Endodermal cell (in vitro differentiated cells): ENCODE data around the gene TAOK1. TPM values are rescaled to one million over a fixed set of nuclear protein-coding genes. Genes with fewer than 3 reads are reported as not detected.

Experiments
- DNase-seq: peaks from one replicate; pipeline ENCODE4 v3.0.0-alpha.2; 2017
- H3K27ac ChIP-seq: 2 replicates; pipeline ENCODE4 v1.5.1; 2013; ENCODE audit warnings: mild to moderate bottlenecking, low read depth, low read length, moderate library complexity
- H3K27me3 ChIP-seq: 2 replicates; pipeline ENCODE4 v1.6.1; 2013; ENCODE audit warnings: mild to moderate bottlenecking, low read length, moderate library complexity; ENCODE audit not compliant: insufficient read depth, control insufficient read depth, poor library complexity, severe bottlenecking
- H3K36me3 ChIP-seq: 2 replicates; pipeline ENCODE4 v1.7.0; 2013; ENCODE audit warnings: mild to moderate bottlenecking, low read length, moderate library complexity; ENCODE audit not compliant: control insufficient read depth, insufficient read depth
- H3K4me1 ChIP-seq: one replicate; pipeline ENCODE4 v1.7.0; 2013; ENCODE audit warnings: low read length; ENCODE audit not compliant: control insufficient read depth, insufficient read depth
- H3K4me3 ChIP-seq: 2 replicates; pipeline ENCODE4 v1.5.1; 2013; ENCODE audit warnings: mild to moderate bottlenecking, low read length, moderate library complexity
- H3K9ac ChIP-seq: 2 replicates; pipeline ENCODE4 v1.6.1; 2013; ENCODE audit warnings: mild to moderate bottlenecking, low read length, moderate library complexity; ENCODE audit not compliant: poor library complexity, severe bottlenecking; ENCODE audit errors: extremely low read depth
- H3K9me3 ChIP-seq: 2 replicates; pipeline ENCODE4 v1.6.1; 2013; ENCODE audit warnings: mild to moderate bottlenecking, low read length, moderate library complexity; ENCODE audit not compliant: control insufficient read depth
- H3K27ac Mint-ChIP-seq: 2 replicates; pipeline ENCODE4 v1.8.0; 2020; ENCODE audit warnings: mixed read lengths
- H3K27me3 Mint-ChIP-seq: 2 replicates; pipeline ENCODE4 v1.8.0; 2021; ENCODE audit warnings: mild to moderate bottlenecking, mixed read lengths; ENCODE audit not compliant: insufficient read depth
- H3K36me3 Mint-ChIP-seq: 2 replicates; pipeline ENCODE4 v1.8.0; 2020; ENCODE audit warnings: low read depth, mixed read lengths
- H3K4me1 Mint-ChIP-seq: 2 replicates; pipeline ENCODE4 v1.8.0; 2020; ENCODE audit warnings: mixed read lengths
- H3K4me3 Mint-ChIP-seq: 2 replicates; pipeline ENCODE4 v1.8.0; 2020; ENCODE audit warnings: mild to moderate bottlenecking, moderate library complexity, mixed read lengths
- H3K9me3 Mint-ChIP-seq: 2 replicates; pipeline ENCODE4 v1.8.0; 2020; ENCODE audit warnings: mild to moderate bottlenecking, mixed read lengths
- CTCF ChIP-seq: fragments of 200-600 bp; sonication (generic); conservative IDR thresholded peaks from 2 replicates; pipeline ENCODE4 v1.5.0; 2021; ENCODE audit warnings: antibody characterized with exemption, mild to moderate bottlenecking
- WGBS, 2 experiments: methylation state at CpG; one replicate each; pipeline versions ENCODE4 v1.1.5 to v1.1.7; 2013; ENCODE audit warnings: missing lambda C conversion rate in 2 of 2, mixed read lengths in 1 of 2; ENCODE audit not compliant: insufficient coverage in 1 of 2, insufficient read length in 1 of 2; 5-methylcytosine and 5-hydroxymethylcytosine counted together
- total RNA-seq, 2 donors: library from RNA; stranded (reverse); fragmentation: NEBNext Ultra II Directional in 1 of 2; extraction: Animal tissue kit (Norgen Biotek cat#: 25700) in 1 of 2; gene quantifications; 2 replicates in 1 of 2; 3 replicates in 1 of 2; pipeline ENCODE4 v1.2.1, GENCODE V29; 2021

TAOK1 gene
- total RNA-seq, 2 donors from 2014 or later: 95.9 to 102 TPM

- Mint-ChIP-seq H3K27ac (no peak overlapping the region), H3K9me3 (no peaks in the 10 kb centered on the region), H3K36me3 (no peaks in the 10 kb centered on the region), H3K4me3 (no peak overlapping the region), H3K4me1 (peaks cover 4% of the 10 kb centered on the region), H3K27me3 (peaks cover 39% of the 10 kb centered on the region)
- Histone ChIP-seq H3K4me1 (no peaks in the 10 kb centered on the region), H3K9me3 (no peaks in the 10 kb centered on the region), H3K27ac (no peak overlapping the region), H3K9ac (no peak overlapping the region), H3K36me3 (no peaks in the 10 kb centered on the region), H3K27me3 (peaks cover 30% of the 10 kb centered on the region), H3K4me3 (no peak overlapping the region)
- no peak for TF ChIP-seq CTCF
- WGBS, 2 experiments: 84 to 96% methylated on average over 4 to 5 of the region's 6 CpGs
- DNase-seq: peak; percentile 20
These were observed 170.2 kb downstream of the TAOK1 start for GRCh38 chr17:29560316-29560715.

DNA sequence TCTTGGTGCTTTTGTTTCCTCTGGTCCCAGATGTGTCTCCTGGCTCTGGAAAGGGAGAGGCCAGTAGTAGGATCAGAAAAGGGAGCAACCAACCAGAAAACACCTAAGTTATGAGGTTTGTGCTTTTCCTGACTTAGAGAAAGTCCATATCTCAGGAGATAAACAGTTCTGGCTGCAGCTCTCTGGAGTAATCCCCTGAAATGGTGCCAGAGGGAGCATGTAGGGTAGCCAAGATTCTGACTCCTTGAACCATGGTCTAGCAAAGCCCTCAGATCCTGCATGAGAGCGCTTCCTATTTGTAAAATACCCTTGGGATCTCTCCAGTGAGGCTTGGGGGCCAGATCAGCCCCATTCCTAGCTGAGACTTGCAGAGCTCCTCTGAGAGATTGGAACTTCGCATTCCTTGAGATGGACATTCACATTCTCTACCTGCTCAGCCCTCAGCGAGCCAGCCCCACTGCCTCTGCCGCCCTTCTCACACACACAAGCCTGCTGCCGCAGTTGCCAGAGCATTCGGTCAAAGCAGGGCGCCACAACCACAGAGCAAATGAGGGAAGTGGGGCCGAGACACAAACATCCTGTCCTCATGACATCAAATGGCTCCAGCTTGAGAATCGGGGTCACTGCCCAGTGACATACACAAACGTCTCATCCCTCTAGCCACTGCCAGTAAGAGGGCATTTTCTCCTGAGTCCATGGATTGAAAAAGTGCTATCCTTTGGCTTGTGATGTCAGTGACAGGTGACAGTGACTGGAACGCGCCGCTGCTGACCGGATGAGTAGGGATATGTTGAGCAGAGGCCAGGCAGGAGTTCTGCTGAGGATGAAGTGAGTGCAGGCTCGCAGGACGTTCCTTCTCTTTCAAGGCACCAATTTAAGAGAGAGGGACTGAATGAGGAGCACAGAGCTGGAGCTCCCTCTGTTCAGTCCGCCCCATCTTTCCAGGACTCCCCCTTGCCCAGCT lies 171.7 kb downstream of the TAOK1 start:
- no peaks in the 10 kb centered on the region for H3K36me3 Mint-ChIP-seq

GRCh38 chr17:29562615-29563014 lies 172.5 kb downstream of the TAOK1 start:
- Histone ChIP-seq H3K4me1 (no peaks in the 10 kb centered on the region), H3K9ac (no peak overlapping the region), H3K27ac (no peak overlapping the region), H3K27me3 (peaks cover 52% of the 10 kb centered on the region), H3K36me3 (no peaks in the 10 kb centered on the region), H3K9me3 (no peaks in the 10 kb centered on the region), H3K4me3 (no peak overlapping the region)
- peaks cover 6% of the 10 kb centered on the region for H3K4me1 Mint-ChIP-seq
- H3K4me3 Mint-ChIP-seq: no peak overlapping the region
- H3K27ac Mint-ChIP-seq: no peak overlapping the region
- no peaks in the 10 kb centered on the region for H3K36me3 Mint-ChIP-seq
- no peaks in the 10 kb centered on the region for H3K9me3 Mint-ChIP-seq
- peaks cover 55% of the 10 kb centered on the region for H3K27me3 Mint-ChIP-seq
- DNase-seq: peak; percentile 42
- TF ChIP-seq CTCF: no peak
- 90 to 94% methylated on average over 13 to 18 of the region's 18 CpGs for WGBS, 2 experiments

More for the DNA sequence above, 171.7 kb downstream of the TAOK1 start:
- H3K9me3 Mint-ChIP-seq: no peaks in the 10 kb centered on the region
- Histone ChIP-seq H3K36me3 (no peaks in the 10 kb centered on the region), H3K4me1 (no peaks in the 10 kb centered on the region), H3K9me3 (no peaks in the 10 kb centered on the region), H3K4me3 (no peak overlapping the region), H3K9ac (no peak overlapping the region), H3K27me3 (peaks cover 45% of the 10 kb centered on the region), H3K27ac (no peak overlapping the region)
- DNase-seq: peak; percentile 46
- H3K27me3 Mint-ChIP-seq: peaks cover 50% of the 10 kb centered on the region
- no peak overlapping the region for H3K4me3 Mint-ChIP-seq
- WGBS, 2 experiments: 90 to 94% methylated on average over 16 to 17 of the region's 17 CpGs
- H3K27ac Mint-ChIP-seq: no peak overlapping the region
- no peak for TF ChIP-seq CTCF
- peaks cover 6% of the 10 kb centered on the region for H3K4me1 Mint-ChIP-seq
